ENCODE results near the gene PAK4. TPM values are rescaled to one million over a fixed set of nuclear protein-coding genes. Genes with fewer than 3 reads are reported as not detected.

Gene PAK4
- total RNA-seq, 4 donors from 2014 or later = 6.1 to 16.3 (median 7.5) TPM

GRCh38 chr19:39150235-39150634, 24.6 kb downstream of the PAK4 start:
- no peak for ATAC-seq

GRCh38 chr19:39150807-39151600, 25.4 kb downstream of the PAK4 start:
- ATAC-seq = no peak
- H3K27me3 ChIP-seq = no peaks in the 10 kb centered on the region
- WGBS, 2 donors (ENCODE audit: low coverage in 1 of 2) = 73 to 90% methylated on average over 7 to 13 of the region's 26 CpGs
- peaks cover 0 to 50% (median 4%) of the 10 kb centered on the region in 3 donors for H3K4me1 ChIP-seq
- H3K36me3 ChIP-seq = no peaks in the 10 kb centered on the region
- H3K4me3 ChIP-seq = no peak overlapping the region
- TF ChIP-seq EP300 (IDR thresholded peaks at IDR 0.05) = no peak
- TF ChIP-seq POLR2A (IDR thresholded peaks at IDR 0.05) = no peak
- no peak for TF ChIP-seq CTCF (IDR thresholded peaks at IDR 0.05)
- no peak for TF ChIP-seq POLR2AphosphoS5 (IDR thresholded peaks at IDR 0.05)
- H3K9me3 ChIP-seq = no peaks in the 10 kb centered on the region
- no peak overlapping the region for H3K27ac ChIP-seq

More at GRCh38 chr19:39150235-39150634, 24.6 kb downstream of the PAK4 start:
- WGBS, 2 donors (ENCODE audit: low coverage in 1 of 2) = 98% methylated on average over 5 of the region's 8 CpGs; no CpG with 5 or more reads in 1 of the 2 donors
- H3K4me1 ChIP-seq = peaks cover 0 to 50% (median 8%) of the 10 kb centered on the region in 3 donors
- H3K9me3 ChIP-seq = no peaks in the 10 kb centered on the region
- no peak overlapping the region for H3K4me3 ChIP-seq
- H3K27me3 ChIP-seq = no peaks in the 10 kb centered on the region
- TF ChIP-seq POLR2AphosphoS5 (IDR thresholded peaks at IDR 0.05) = no peak
- no peak overlapping the region for H3K27ac ChIP-seq
- no peaks in the 10 kb centered on the region for H3K36me3 ChIP-seq

- H3K9me3 ChIP-seq = no peaks in the 10 kb centered on the region
- no peaks in the 10 kb centered on the region for H3K36me3 ChIP-seq
- no peak overlapping the region for H3K27ac ChIP-seq
- H3K4me1 ChIP-seq = peaks cover 0 to 50% (median 15%) of the 10 kb centered on the region in 3 donors
- no peak overlapping the region for H3K4me3 ChIP-seq
- TF ChIP-seq POLR2A (IDR thresholded peaks at IDR 0.05) (no peak), CTCF (IDR thresholded peaks at IDR 0.05) (no peak), POLR2AphosphoS5 (IDR thresholded peaks at IDR 0.05) (no peak), EP300 (IDR thresholded peaks at IDR 0.05) (no peak)
- no peaks in the 10 kb centered on the region for H3K27me3 ChIP-seq
- WGBS, 2 donors (ENCODE audit: low coverage in 1 of 2) = 95 to 98% methylated on average over 6 to 9 of the region's 10 CpGs
- ATAC-seq = no peak
Observed at GRCh38 chr19:39152066-39152465, 26.5 kb downstream of the PAK4 start.

- Histone ChIP-seq H3K4me1 (peaks cover 0 to 65% (median 25%) of the 10 kb centered on the region in 3 donors), H3K4me3 (no peak overlapping the region)
- ATAC-seq = no peak
Observed at GRCh38 chr19:39154100-39154628, 28.6 kb downstream of the PAK4 start.

More at GRCh38 chr19:39154100-39154628, 28.6 kb downstream of the PAK4 start:
- H3K36me3 ChIP-seq = no peaks in the 10 kb centered on the region
- no peaks in the 10 kb centered on the region for H3K9me3 ChIP-seq
- no peak for TF ChIP-seq CTCF (IDR thresholded peaks at IDR 0.05)
- no peak for TF ChIP-seq POLR2AphosphoS5 (IDR thresholded peaks at IDR 0.05)
- TF ChIP-seq POLR2A (IDR thresholded peaks at IDR 0.05) = no peak
- no peak for TF ChIP-seq EP300 (IDR thresholded peaks at IDR 0.05)
- H3K27ac ChIP-seq = no peak overlapping the region
- whole genome bisulfite sequencing, 2 donors (ENCODE audit: low coverage in 1 of 2) = 51 to 82% methylated on average over 3 to 10 of the region's 13 CpGs
- no peaks in the 10 kb centered on the region for H3K27me3 ChIP-seq

Data from gastroesophageal sphincter (tissue), 4 donors.